ENCODE results near the gene PVRIG. TPM values are rescaled to one million over a fixed set of nuclear protein-coding genes. Genes with fewer than 3 reads are reported as not detected.
"Not testable (repeated sequence)": the region's sequence is repeated elsewhere in the genome, so short reads cannot be mapped to it uniquely, and the experiment has no call there.

PVRIG gene
- total RNA-seq, 1 donor from 2014 or later, result not detected

GRCh38 chr7:100195222-100195621, 24.5 kb upstream of the PVRIG start:
- DNase-seq, result no peak

- DNase-seq, result not testable (repeated sequence)
Measured at GRCh38 chr7:100195901-100196322, 23.8 kb upstream of the PVRIG start.

GRCh38 chr7:100198266-100198665, 21.5 kb upstream of the PVRIG start:
- DNase-seq, result no peak

GRCh38 chr7:100200693-100201092, 19.1 kb upstream of the PVRIG start:
- DNase-seq, result no peak

GRCh38 chr7:100204454-100204853, 15.3 kb upstream of the PVRIG start:
- no peak for DNase-seq

GRCh38 chr7:100208911-100209408, 10.8 kb upstream of the PVRIG start:
- no peak for DNase-seq

GRCh38 chr7:100209493-100209892, 10.3 kb upstream of the PVRIG start:
- no peak for DNase-seq

GRCh38 chr7:100210805-100211204, 8.9 kb upstream of the PVRIG start:
- DNase-seq, result no peak

- DNase-seq, result no peak
Measured at GRCh38 chr7:100211342-100211780, 8.4 kb upstream of the PVRIG start.

GRCh38 chr7:100212631-100213286, 7.0 kb upstream of the PVRIG start:
- no peak for DNase-seq

GRCh38 chr7:100213672-100214071, 6.1 kb upstream of the PVRIG start:
- no peak for DNase-seq

- DNase-seq, result not testable (repeated sequence)
Measured at GRCh38 chr7:100214356-100214755, 5.4 kb upstream of the PVRIG start.

- no peak for DNase-seq
Measured at GRCh38 chr7:100215895-100216294, 3.9 kb upstream of the PVRIG start.

GRCh38 chr7:100217934-100218333, 1.8 kb upstream of the PVRIG start:
- DNase-seq, result peak; percentile 70

GRCh38 chr7:100219271-100219737, 445 bp upstream of the PVRIG start:
- no peak for DNase-seq

- no peak for DNase-seq
Measured at GRCh38 chr7:100220586-100221230, 959 bp downstream of the PVRIG start.

- DNase-seq, result no peak
Measured at GRCh38 chr7:100221231-100221718, 1.5 kb downstream of the PVRIG start.

GRCh38 chr7:100221767-100222444, 2.2 kb downstream of the PVRIG start:
- no peak for DNase-seq

GRCh38 chr7:100222445-100223132, 2.8 kb downstream of the PVRIG start:
- no peak for DNase-seq

GRCh38 chr7:100223376-100223927, 3.7 kb downstream of the PVRIG start:
- DNase-seq, result not testable (repeated sequence)

- DNase-seq, result not testable (repeated sequence)
Measured at GRCh38 chr7:100224891-100225290, 5.1 kb downstream of the PVRIG start.

Data from occipital lobe (tissue), 2 donors.